Kidney epithelial cell (primary cell): Measurements from ENCODE around the gene RASL12. TPM values are rescaled to one million over a fixed set of nuclear protein-coding genes. Genes with fewer than 3 reads are reported as not detected.
"Not testable (repeated sequence)": the region's sequence is repeated elsewhere in the genome, so short reads cannot be mapped to it uniquely, and the experiment has no call there.

Source experiments
- DNase-seq: peaks from one replicate; pipeline ENCODE4 v3.0.0-alpha.2; 2010; ENCODE audit warnings: low read depth
- H3K27me3 ChIP-seq: 2 replicates; pipeline ENCODE4 v1.6.0; 2011; ENCODE audit warnings: low read length; ENCODE audit not compliant: control insufficient read depth, insufficient read depth
- H3K36me3 ChIP-seq: 2 replicates; pipeline ENCODE4 v1.5.1; 2011; ENCODE audit warnings: low read length; ENCODE audit not compliant: control insufficient read depth, insufficient read depth
- H3K4me3 ChIP-seq: 2 replicates; pipeline ENCODE4 v1.5.1; 2011; ENCODE audit warnings: low read depth, mild to moderate bottlenecking, control low read depth, low read length
- CTCF ChIP-seq: IDR thresholded peaks from 2 replicates; pipeline ENCODE4 v1.5.1; 2011; ENCODE audit warnings: mild to moderate bottlenecking, moderate library complexity, low read length, control low read depth, inconsistent platforms; ENCODE audit not compliant: insufficient read depth, poor library complexity, severe bottlenecking
- total RNA-seq: library from RNA; depleted of rRNA; stranded (reverse); fragments of >200 nt; gene quantifications from 2 replicates; pipeline ENCODE4 v1.2.3, GENCODE V29; 2015

RASL12 gene
- total RNA-seq, 1 donor from 2014 or later: 0.92 TPM

DNA sequence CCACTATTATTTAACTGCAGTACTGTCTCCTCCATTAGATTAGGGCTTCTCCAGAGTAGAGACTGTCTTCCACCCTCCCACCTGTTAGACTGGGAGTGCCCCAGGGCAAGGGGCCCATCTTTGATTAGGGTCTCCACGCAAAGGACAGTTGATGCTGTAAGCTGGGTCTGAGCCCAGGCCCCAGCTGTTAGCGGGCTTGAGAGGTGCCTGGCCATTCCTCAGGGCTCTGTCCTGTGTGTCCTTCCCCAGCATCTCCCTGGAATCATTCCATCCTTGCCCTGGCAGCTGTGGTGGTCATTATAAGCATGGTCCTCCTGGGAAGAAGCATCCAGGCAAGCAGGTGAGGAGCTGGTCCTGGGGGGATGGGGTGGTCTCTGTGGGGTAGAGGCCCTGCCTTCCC lies 16.5 kb downstream of the RASL12 start:
- H3K27me3 ChIP-seq: peaks cover 5% of the 10 kb centered on the region
- DNase-seq: no peak
- H3K4me3 ChIP-seq: no peak overlapping the region
- no peak for TF ChIP-seq CTCF
- H3K36me3 ChIP-seq: no peaks in the 10 kb centered on the region

DNA sequence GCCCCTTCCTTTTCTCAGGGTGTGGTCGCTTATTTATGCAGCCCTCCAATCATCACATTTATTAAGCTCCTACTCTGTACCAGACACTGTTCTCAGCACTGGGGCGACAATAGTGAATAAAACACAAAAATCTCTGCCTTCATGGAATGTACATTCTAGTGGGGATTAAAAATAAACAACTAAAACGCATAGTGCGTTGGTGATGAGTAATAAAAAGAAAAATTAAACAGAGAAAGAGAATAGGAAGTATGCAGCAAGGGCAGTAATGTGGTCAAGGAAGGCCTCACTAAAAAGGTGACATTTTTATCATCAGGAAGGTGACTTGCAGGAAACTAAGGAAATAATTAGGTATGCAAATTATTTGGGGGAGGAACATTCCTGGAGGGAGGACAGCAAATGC lies 17.5 kb downstream of the RASL12 start:
- TF ChIP-seq CTCF: no peak
- H3K27me3 ChIP-seq: peaks cover 5% of the 10 kb centered on the region
- no peak for DNase-seq
- H3K4me3 ChIP-seq: no peak overlapping the region
- no peaks in the 10 kb centered on the region for H3K36me3 ChIP-seq

DNA sequence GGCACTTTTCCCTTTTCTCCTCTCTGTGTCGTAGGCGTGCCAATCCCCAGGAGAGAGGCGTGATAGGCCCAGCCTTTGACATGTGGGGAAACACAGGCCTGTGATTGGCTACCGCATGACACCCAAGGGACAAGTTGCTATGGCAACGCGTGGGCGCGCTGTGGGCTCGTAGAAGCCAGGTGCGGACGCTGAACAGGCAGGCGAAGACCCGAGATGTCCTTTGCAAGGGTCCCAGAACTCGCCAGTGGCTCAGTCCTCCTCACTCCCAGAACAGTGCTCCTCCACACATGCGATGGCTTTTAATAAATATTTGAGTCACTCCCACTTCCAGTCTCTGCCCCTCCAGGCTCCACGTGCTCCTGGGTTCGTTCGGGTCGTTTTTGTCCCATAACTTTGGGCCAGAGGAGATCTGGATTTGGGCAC lies 18.4 kb downstream of the RASL12 start:
- TF ChIP-seq CTCF: no peak
- Histone ChIP-seq H3K4me3 (peak overlapping the region; percentile 17), H3K27me3 (peaks cover 5% of the 10 kb centered on the region), H3K36me3 (no peaks in the 10 kb centered on the region)
- peak; percentile 83 for DNase-seq

- Histone ChIP-seq H3K36me3 (no peaks in the 10 kb centered on the region), H3K4me3 (no peak overlapping the region), H3K27me3 (peaks cover 5% of the 10 kb centered on the region)
- TF ChIP-seq CTCF: no peak
- DNase-seq: no peak
Measured at GRCh38 chr15:65048241-65048640, 19.6 kb downstream of the RASL12 start.

DNA sequence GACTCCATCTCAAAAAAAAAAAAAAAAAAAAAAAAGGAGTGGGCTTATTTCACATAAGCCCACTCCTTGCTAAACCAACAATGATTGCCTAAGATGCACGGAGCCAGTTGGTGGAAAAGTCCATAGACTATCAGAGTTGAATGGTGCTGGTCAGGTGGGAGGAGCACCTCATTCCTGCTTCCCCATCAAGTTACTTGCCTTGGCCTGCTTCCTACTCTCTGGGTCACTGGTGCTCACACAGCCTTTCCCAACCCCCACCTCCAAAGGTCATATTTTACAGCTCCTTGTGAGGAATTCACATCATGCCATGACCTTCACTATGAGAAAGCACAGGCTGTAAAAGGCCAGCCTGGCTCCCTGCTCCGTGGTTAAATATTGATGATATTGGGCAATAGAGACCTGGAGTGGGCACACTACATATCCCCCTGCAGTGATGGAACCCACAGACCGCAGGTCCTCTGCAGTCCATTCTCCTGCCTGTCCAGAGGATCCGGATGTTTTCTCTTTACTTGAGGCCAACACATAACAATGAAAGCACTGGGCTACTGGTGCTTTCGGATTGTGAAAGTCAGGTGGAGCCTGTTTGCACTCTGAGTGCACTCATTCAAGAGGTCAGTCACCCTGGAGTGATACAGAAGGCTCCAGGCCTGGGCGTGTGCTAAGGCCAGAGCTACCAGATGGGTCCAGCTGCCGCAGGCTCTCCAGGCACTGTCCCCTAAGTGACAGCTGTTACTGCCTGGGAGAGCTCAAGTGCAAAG lies 22.9 kb downstream of the RASL12 start, which contains the start of gene SLC51B:
Gene SLC51B (plus strand): TSS at position 664 of the 758 bp plus-strand sequence. CDS start 4,618 bp downstream, outside the sequence.
- no peak within 1 kb of the TSS for H3K4me3 ChIP-seq
- H3K36me3 ChIP-seq: no peaks in the 10 kb centered on the region
- no peak for DNase-seq
- H3K27me3 ChIP-seq: peaks cover 2% of the 10 kb centered on the region
- TF ChIP-seq CTCF: no peak

GRCh38 chr15:65044218-65044617 lies 23.6 kb downstream of the RASL12 start:
- H3K36me3 ChIP-seq, H3K4me3 ChIP-seq, H3K27me3 ChIP-seq: not testable (repeated sequence)
- DNase-seq: peak; percentile 61
